CD14-positive monocyte (primary cell): ENCODE data around the gene TAX1BP1. TPM values are rescaled to one million over a fixed set of nuclear protein-coding genes. Genes with fewer than 3 reads are reported as not detected.

Experiments used
- DNase-seq, 3 donors: peaks; one replicate each; pipeline ENCODE4 v3.0.0-alpha.2; 2011 to 2022
- H2AFZ ChIP-seq: 2 replicates; pipeline ENCODE4 v1.6.0; 2012; ENCODE audit warnings: mild to moderate bottlenecking, low read depth, low read length, inconsistent platforms; ENCODE audit not compliant: insufficient read depth, poor library complexity, severe bottlenecking
- H3K27ac ChIP-seq, 2 donors: 1 replicate in 1 of 2; 2 replicates in 1 of 2; pipeline ENCODE4 v1.5.1; 2012 to 2013; ENCODE audit warnings: low read length in 2 of 2, control low read depth in 1 of 2, inconsistent platforms in 1 of 2, low read depth in 1 of 2, mild to moderate bottlenecking in 1 of 2
- H3K27me3 ChIP-seq, 2 donors: one replicate each; pipeline versions ENCODE4 v1.6.0 to v1.6.1; 2011 to 2013; ENCODE audit warnings: low read length in 2 of 2; ENCODE audit not compliant: control insufficient read depth in 2 of 2, insufficient read depth in 2 of 2
- H3K36me3 ChIP-seq, 2 donors: replicated peaks in 1 of 2; 1 replicate in 1 of 2; 2 replicates in 1 of 2; pipeline versions ENCODE4 v1.5.1 to v1.6.1; 2012 to 2013; ENCODE audit warnings: low read length in 2 of 2, control low read depth in 1 of 2, inconsistent platforms in 1 of 2, mild to moderate bottlenecking in 1 of 2; ENCODE audit not compliant: insufficient read depth in 2 of 2, control insufficient read depth in 1 of 2
- H3K4me1 ChIP-seq, 2 donors: 1 replicate in 1 of 2; 2 replicates in 1 of 2; pipeline versions ENCODE4 v1.5.1 to v1.6.1; 2012 to 2013; ENCODE audit warnings: low read length in 2 of 2, control low read depth in 1 of 2, inconsistent platforms in 1 of 2, mild to moderate bottlenecking in 1 of 2, moderate library complexity in 1 of 2; ENCODE audit not compliant: insufficient read depth in 2 of 2, control insufficient read depth in 1 of 2
- H3K4me2 ChIP-seq: replicated peaks from 2 replicates; pipeline ENCODE3; 2012; ENCODE audit warnings: low read length, moderate library complexity, mild to moderate bottlenecking; ENCODE audit not compliant: poor library complexity, severe bottlenecking; ENCODE audit errors: extremely low read depth
- H3K4me3 ChIP-seq, 3 experiments: fragments of 200-600 bp in 1 of 3; sonication (generic) in 1 of 3; replicated peaks in 1 of 3; 1 replicate in 2 of 3; 2 replicates in 1 of 3; pipeline ENCODE4 v1.5.1; 2011 to 2013; ENCODE audit warnings: low read length in 3 of 3, mild to moderate bottlenecking in 3 of 3, control low read depth in 2 of 3, low read depth in 2 of 3, inconsistent platforms in 1 of 3, moderate library complexity in 1 of 3
- H3K79me2 ChIP-seq: 2 replicates; pipeline ENCODE4 v1.6.0; 2012; ENCODE audit warnings: mild to moderate bottlenecking, control low read depth, inconsistent platforms, low read length, moderate library complexity; ENCODE audit not compliant: insufficient read depth
- H3K9ac ChIP-seq: 2 replicates; pipeline ENCODE4 v1.6.0; 2017; ENCODE audit warnings: low read length, mild to moderate bottlenecking; ENCODE audit not compliant: insufficient read depth, poor library complexity, severe bottlenecking
- H3K9me3 ChIP-seq, 2 donors: replicated peaks in 1 of 2; 1 replicate in 1 of 2; 2 replicates in 1 of 2; pipeline versions ENCODE4 v1.5.1 to v1.6.1; 2012 to 2013; ENCODE audit warnings: low read length in 2 of 2, control low read depth in 1 of 2; ENCODE audit not compliant: control insufficient read depth in 1 of 2, insufficient read depth in 1 of 2
- H4K20me1 ChIP-seq: 2 replicates; pipeline ENCODE4 v1.6.0; 2012; ENCODE audit warnings: mild to moderate bottlenecking, low read length, control low read depth, moderate library complexity; ENCODE audit not compliant: insufficient read depth
- H3K27ac Mint-ChIP-seq, 7 donors: one replicate each; pipeline ENCODE4 v1.8.0; 2020; ENCODE audit warnings: mild to moderate bottlenecking in 7 of 7, mixed read lengths in 7 of 7, moderate library complexity in 6 of 7, inconsistent platforms in 2 of 7
- H3K27me3 Mint-ChIP-seq, 3 donors: one replicate each; pipeline ENCODE4 v1.8.0; 2021 to 2022; ENCODE audit warnings: low read depth in 3 of 3, mild to moderate bottlenecking in 3 of 3, mixed read lengths in 3 of 3, moderate library complexity in 3 of 3, inconsistent platforms in 1 of 3
- H3K36me3 Mint-ChIP-seq, 2 donors: one replicate each; pipeline ENCODE4 v1.8.0; 2020; ENCODE audit warnings: mixed read lengths in 2 of 2, inconsistent platforms in 1 of 2, mild to moderate bottlenecking in 1 of 2
- H3K4me1 Mint-ChIP-seq: one replicate; pipeline ENCODE4 v1.8.0; 2020; ENCODE audit warnings: mild to moderate bottlenecking, mixed read lengths
- H3K4me3 Mint-ChIP-seq, 2 donors: one replicate each; pipeline ENCODE4 v1.8.0; 2020; ENCODE audit warnings: mild to moderate bottlenecking in 2 of 2, mixed read lengths in 2 of 2, moderate library complexity in 1 of 2
- H3K9me3 Mint-ChIP-seq, 7 donors: one replicate each; pipeline ENCODE4 v1.8.0; 2020 to 2022; ENCODE audit warnings: mixed read lengths in 7 of 7, mild to moderate bottlenecking in 6 of 7, moderate library complexity in 6 of 7, inconsistent platforms in 2 of 7
- WGBS: methylation state at CpG from one replicate; pipeline ENCODE4 v1.1.5; 2013; ENCODE audit warnings: missing lambda C conversion rate; ENCODE audit not compliant: insufficient coverage; 5-methylcytosine and 5-hydroxymethylcytosine counted together
- intact Hi-C, 2 donors: fragments of 100-400 bp; cut with micrococcal nuclease; formaldehyde crosslinking; loops; one replicate each; pipeline versions ENCODE4 v1.15.0 to v1.15.1; 2023
- polyA plus RNA-seq, 3 donors: library from polyadenylated mRNA; depleted of rRNA in 1 of 3; unstranded in 2 of 3; stranded (reverse) in 1 of 3; fragments of 300-500 nt in 2 of 3; fragments of >200 nt in 1 of 3; fragmentation: Illumina TruSeq in 2 of 3; gene quantifications; 1 replicate in 2 of 3; 2 replicates in 1 of 3; pipeline ENCODE4 v1.2.3, GENCODE V29; 2012 to 2021
- TF ChIP-seq, protein P1 (sequence below): fragments of 200-600 bp; IDR thresholded peaks from one replicate; pipeline ENCODE4 v1.8.0; 2022; ENCODE audit warnings: antibody characterized with exemption, mild to moderate bottlenecking

The TAX1BP1 gene
- polyA plus RNA-seq, 3 donors: 62.6 to 106 (median 85.3) TPM

DNA sequence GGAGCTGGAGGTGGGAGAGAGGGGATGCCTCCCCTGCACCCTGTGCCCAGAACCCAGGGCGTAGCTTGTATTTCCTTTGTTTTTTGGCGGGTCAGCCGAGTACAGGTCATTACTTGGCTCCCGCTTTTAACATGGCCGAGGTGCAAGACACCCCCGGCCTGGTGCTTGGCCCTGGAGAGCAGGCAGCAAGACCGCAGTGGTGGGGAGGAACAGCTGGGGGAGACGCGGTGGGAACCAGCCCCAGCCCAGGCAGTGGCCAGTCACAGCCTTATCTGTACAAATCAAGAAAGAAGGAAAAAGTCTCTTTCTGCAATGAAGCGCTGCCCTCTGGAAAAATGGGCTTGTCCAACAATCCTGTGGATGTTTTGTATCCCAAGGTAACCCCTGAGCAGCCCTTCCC lies 99.1 kb downstream of the TAX1BP1 start:
- no peaks in the 10 kb centered on the region for H3K9me3 Mint-ChIP-seq
- TF ChIP-seq, protein P1, sequence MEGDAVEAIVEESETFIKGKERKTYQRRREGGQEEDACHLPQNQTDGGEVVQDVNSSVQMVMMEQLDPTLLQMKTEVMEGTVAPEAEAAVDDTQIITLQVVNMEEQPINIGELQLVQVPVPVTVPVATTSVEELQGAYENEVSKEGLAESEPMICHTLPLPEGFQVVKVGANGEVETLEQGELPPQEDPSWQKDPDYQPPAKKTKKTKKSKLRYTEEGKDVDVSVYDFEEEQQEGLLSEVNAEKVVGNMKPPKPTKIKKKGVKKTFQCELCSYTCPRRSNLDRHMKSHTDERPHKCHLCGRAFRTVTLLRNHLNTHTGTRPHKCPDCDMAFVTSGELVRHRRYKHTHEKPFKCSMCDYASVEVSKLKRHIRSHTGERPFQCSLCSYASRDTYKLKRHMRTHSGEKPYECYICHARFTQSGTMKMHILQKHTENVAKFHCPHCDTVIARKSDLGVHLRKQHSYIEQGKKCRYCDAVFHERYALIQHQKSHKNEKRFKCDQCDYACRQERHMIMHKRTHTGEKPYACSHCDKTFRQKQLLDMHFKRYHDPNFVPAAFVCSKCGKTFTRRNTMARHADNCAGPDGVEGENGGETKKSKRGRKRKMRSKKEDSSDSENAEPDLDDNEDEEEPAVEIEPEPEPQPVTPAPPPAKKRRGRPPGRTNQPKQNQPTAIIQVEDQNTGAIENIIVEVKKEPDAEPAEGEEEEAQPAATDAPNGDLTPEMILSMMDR: no peak
- peaks cover 78 to 87% of the 10 kb centered on the region in 2 donors for H3K36me3 Mint-ChIP-seq
- WGBS: 96% methylated on average over 7 of the region's 10 CpGs
- H3K4me1 Mint-ChIP-seq: no peaks in the 10 kb centered on the region
- Histone ChIP-seq H3K9me3 (no peaks in the 10 kb centered on the region), H3K4me1 (no peaks in the 10 kb centered on the region), H3K27me3 (no peaks in the 10 kb centered on the region), H3K79me2 (no peaks in the 10 kb centered on the region), H3K4me3 (no peak overlapping the region), H3K9ac (no peak overlapping the region), H3K36me3 (peaks cover 51 to 99% of the 10 kb centered on the region in 2 donors), H2AFZ (no peak overlapping the region), H3K4me2 (no peak overlapping the region), H4K20me1 (peaks cover 46% of the 10 kb centered on the region), H3K27ac (no peak overlapping the region)
- DNase-seq: no peak
- H3K27ac Mint-ChIP-seq: no peak overlapping the region
- H3K4me3 Mint-ChIP-seq: no peak overlapping the region
- H3K27me3 Mint-ChIP-seq: no peaks in the 10 kb centered on the region
- intact Hi-C loops: no loop called here

DNA sequence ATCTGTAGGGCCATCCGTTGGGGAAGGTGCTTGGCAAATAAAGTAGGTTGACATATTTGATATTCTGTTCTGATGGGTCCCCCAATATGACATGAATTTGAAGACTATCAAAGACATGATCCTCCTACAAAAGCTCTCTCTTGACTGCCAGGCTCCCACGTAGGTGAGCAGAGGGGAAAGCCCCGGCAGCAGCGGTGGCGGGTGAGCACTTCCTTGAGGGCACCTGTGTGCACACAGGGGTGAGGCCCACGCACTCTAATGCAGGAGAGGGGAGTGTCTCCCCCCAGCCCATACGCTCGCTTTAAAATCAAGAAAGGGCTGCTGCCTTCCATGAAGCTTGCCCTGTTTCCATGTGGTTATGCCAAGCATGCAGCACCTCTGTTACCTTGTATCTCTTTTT lies 100.4 kb downstream of the TAX1BP1 start:
- H4K20me1 ChIP-seq: peaks cover 44% of the 10 kb centered on the region
- no peak overlapping the region for H3K4me3 ChIP-seq
- TF ChIP-seq, protein P1: no peak
- H3K9me3 ChIP-seq: no peaks in the 10 kb centered on the region
- H3K36me3 Mint-ChIP-seq: peaks cover 69 to 83% of the 10 kb centered on the region in 2 donors
- intact Hi-C loops: no loop called here
- no peaks in the 10 kb centered on the region for H3K9me3 Mint-ChIP-seq
- peak overlapping the region in 1 of 2 donors; percentile 24 for H3K27ac ChIP-seq
- DNase-seq: no peak
- no peaks in the 10 kb centered on the region for H3K79me2 ChIP-seq
- H3K4me1 Mint-ChIP-seq: no peaks in the 10 kb centered on the region
- H3K27me3 ChIP-seq: no peaks in the 10 kb centered on the region
- H3K27ac Mint-ChIP-seq: no peak overlapping the region
- no peak overlapping the region for H3K9ac ChIP-seq
- H3K4me1 ChIP-seq: no peaks in the 10 kb centered on the region
- no peak overlapping the region for H3K4me2 ChIP-seq
- peaks cover 47 to 87% of the 10 kb centered on the region in 2 donors for H3K36me3 ChIP-seq
- H3K27me3 Mint-ChIP-seq: peaks cover 0 to 2% (median 0%) of the 10 kb centered on the region in 3 donors
- no peak overlapping the region for H3K4me3 Mint-ChIP-seq
- no peak overlapping the region for H2AFZ ChIP-seq
- WGBS: 83% methylated on average over 2 of the region's 8 CpGs
